ENCODE results near the gene CMSS1. TPM values are rescaled to one million over a fixed set of nuclear protein-coding genes. Genes with fewer than 3 reads are reported as not detected.

The CMSS1 gene
- total RNA-seq, 1 experiment from 2014 or later = 70.6 TPM

DNA sequence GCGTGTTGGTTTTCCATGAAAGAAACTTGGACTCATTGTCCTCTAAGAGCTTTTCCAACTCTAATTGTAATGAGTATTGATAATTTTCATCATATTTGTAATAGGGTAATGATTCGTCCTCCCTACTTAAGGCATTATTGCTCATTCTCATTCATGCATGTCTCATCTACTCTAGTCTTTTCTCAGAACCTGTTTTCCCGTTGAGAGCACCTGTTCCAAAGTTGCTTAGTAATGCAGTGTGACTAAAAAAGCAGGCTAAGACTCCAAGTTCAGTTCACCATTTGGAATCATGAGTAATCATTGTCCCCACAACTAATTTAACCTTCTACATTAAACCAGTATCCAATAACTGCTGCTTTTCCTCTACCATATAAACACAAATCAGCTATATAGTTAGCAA, 212.7 kb downstream of the CMSS1 start (continued):
- TF ChIP-seq ZBTB43 (CRISPR knock-in tag; IDR thresholded peaks at IDR 0.05) = no peak
- TF ChIP-seq TP53 (CRISPR knock-in tag; IDR thresholded peaks at IDR 0.05) = no peak
- TF ChIP-seq ZNF219 (CRISPR knock-in tag; IDR thresholded peaks at IDR 0.05; ENCODE audit: borderline replicate concordance) = no peak
- no peak for TF ChIP-seq CREB1 (CRISPR knock-in tag; IDR thresholded peaks at IDR 0.05)
- TF ChIP-seq, protein P1, sequence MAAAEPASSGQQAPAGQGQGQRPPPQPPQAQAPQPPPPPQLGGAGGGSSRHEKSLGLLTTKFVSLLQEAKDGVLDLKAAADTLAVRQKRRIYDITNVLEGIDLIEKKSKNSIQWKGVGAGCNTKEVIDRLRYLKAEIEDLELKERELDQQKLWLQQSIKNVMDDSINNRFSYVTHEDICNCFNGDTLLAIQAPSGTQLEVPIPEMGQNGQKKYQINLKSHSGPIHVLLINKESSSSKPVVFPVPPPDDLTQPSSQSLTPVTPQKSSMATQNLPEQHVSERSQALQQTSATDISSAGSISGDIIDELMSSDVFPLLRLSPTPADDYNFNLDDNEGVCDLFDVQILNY (CRISPR knock-in tag; IDR thresholded peaks at IDR 0.05) = no peak
- no peak for TF ChIP-seq ATF2 (CRISPR knock-in tag; IDR thresholded peaks at IDR 0.05; ENCODE audit: borderline replicate concordance, low read depth)
- TF ChIP-seq ZNF423 (CRISPR knock-in tag; IDR thresholded peaks at IDR 0.05) = no peak

GRCh38 chr3:100030914-100031425, 213.3 kb downstream of the CMSS1 start:
- no peak for ATAC-seq
- ChIA-PET CTCF (interaction anchor here (0.5 kb wide), 1 partner anchor 290 kb away, joined by 3 read pairs; no protein-coding TSS in a partner anchor), POLR2A (no interaction called here)
- H3K36me3 Mint-ChIP-seq = no peaks in the 10 kb centered on the region
- TF ChIP-seq NFATC4 (CRISPR knock-in tag; IDR thresholded peaks at IDR 0.05) = no peak
- TF ChIP-seq SMAD4 (CRISPR knock-in tag; IDR thresholded peaks at IDR 0.05) = no peak
- no peak for TF ChIP-seq PRRX2 (CRISPR knock-in tag; IDR thresholded peaks at IDR 0.05)
- no peak for TF ChIP-seq NFYB (CRISPR knock-in tag; conservative IDR thresholded peaks at IDR 0.05; ENCODE audit: low read depth)
- no peak for TF ChIP-seq ELF4 (CRISPR knock-in tag; IDR thresholded peaks at IDR 0.05; ENCODE audit: low read depth)
- TF ChIP-seq EMX1 (CRISPR knock-in tag; IDR thresholded peaks at IDR 0.05) = no peak
- no peaks in the 10 kb centered on the region for H3K27me3 Mint-ChIP-seq (ENCODE audit: low read depth)
- H3K27ac Mint-ChIP-seq = peak overlapping the region; percentile 4; the same call in 1 of the 2 replicates
- no peak for DNase-seq (ENCODE audit: low spot score)
- no peaks in the 10 kb centered on the region for H3K9me3 Mint-ChIP-seq
- no peak overlapping the region for H3K4me3 Mint-ChIP-seq
- peaks cover 14% of the 10 kb centered on the region for H3K4me1 Mint-ChIP-seq

- H3K27ac Mint-ChIP-seq = no peak overlapping the region
- TF ChIP-seq, protein P2, sequence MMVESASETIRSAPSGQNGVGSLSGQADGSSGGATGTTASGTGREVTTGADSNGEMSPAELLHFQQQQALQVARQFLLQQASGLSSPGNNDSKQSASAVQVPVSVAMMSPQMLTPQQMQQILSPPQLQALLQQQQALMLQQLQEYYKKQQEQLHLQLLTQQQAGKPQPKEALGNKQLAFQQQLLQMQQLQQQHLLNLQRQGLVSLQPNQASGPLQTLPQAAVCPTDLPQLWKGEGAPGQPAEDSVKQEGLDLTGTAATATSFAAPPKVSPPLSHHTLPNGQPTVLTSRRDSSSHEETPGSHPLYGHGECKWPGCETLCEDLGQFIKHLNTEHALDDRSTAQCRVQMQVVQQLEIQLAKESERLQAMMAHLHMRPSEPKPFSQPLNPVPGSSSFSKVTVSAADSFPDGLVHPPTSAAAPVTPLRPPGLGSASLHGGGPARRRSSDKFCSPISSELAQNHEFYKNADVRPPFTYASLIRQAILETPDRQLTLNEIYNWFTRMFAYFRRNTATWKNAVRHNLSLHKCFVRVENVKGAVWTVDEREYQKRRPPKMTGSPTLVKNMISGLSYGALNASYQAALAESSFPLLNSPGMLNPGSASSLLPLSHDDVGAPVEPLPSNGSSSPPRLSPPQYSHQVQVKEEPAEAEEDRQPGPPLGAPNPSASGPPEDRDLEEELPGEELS (CRISPR knock-in tag; IDR thresholded peaks at IDR 0.05) = no peak
- TF ChIP-seq CDX4 (CRISPR knock-in tag; IDR thresholded peaks at IDR 0.05; ENCODE audit: borderline replicate concordance) = no peak
- TF ChIP-seq ZNF416 (CRISPR knock-in tag; IDR thresholded peaks at IDR 0.05) = no peak
- no peak for TF ChIP-seq SOX15 (CRISPR knock-in tag; IDR thresholded peaks at IDR 0.05)
- no peak for TF ChIP-seq FOXP1 (CRISPR knock-in tag; IDR thresholded peaks at IDR 0.05; ENCODE audit: borderline replicate concordance)
- POLR2A ChIA-PET = no interaction called here
- no peaks in the 10 kb centered on the region for H3K36me3 Mint-ChIP-seq
- H3K9me3 Mint-ChIP-seq = no peaks in the 10 kb centered on the region
- peaks cover 14% of the 10 kb centered on the region for H3K4me1 Mint-ChIP-seq
- CTCF ChIA-PET = interaction anchor here (1.1 kb wide), 1 partner anchor 200 kb away, joined by 7 read pairs; no protein-coding TSS in a partner anchor
- H3K27me3 Mint-ChIP-seq (ENCODE audit: low read depth) = no peaks in the 10 kb centered on the region
- no peak overlapping the region for H3K4me3 Mint-ChIP-seq
- DNase-seq (ENCODE audit: low spot score) (no peak), ATAC-seq (no peak)
Measured at GRCh38 chr3:100032243-100032642, 214.6 kb downstream of the CMSS1 start.
